Naive thymus-derived CD4-positive, alpha-beta T cell (primary cell): Measurements from ENCODE around the gene ATP11B. TPM values are rescaled to one million over a fixed set of nuclear protein-coding genes. Genes with fewer than 3 reads are reported as not detected.
A peak's percentile ranks its signal among the peaks of the same experiment; 100 is the strongest.

Source experiments
- ATAC-seq: fragments of 150-1000 bp; cut with Tn5 transposase; 2 replicates; pipeline ENCODE4 v1.10.0; 2021; ENCODE audit warnings: mild to moderate bottlenecking, moderate library complexity
- CTCF ChIA-PET: fragments of 350-600 bp; sonication (Branson Sonifier 250); formaldehyde crosslinking; loops from one replicate; lab custom pipeline; 2021; ENCODE audit warnings: antibody characterized with exemption; lab: Charles Lee
- POLR2A ChIA-PET: fragments of 350-600 bp; sonication (Branson Sonifier 250); formaldehyde crosslinking; loops from one replicate; lab custom pipeline; 2021; ENCODE audit warnings: antibody characterized with exemption, inconsistent platforms; lab: Charles Lee
- DNase-seq, 9 donors: peaks; one replicate each; pipeline versions ENCODE4 v3.0.0 to v3.0.0-alpha.2; 2020 to 2022; ENCODE audit warnings: mixed read lengths in 1 of 9
- H3K27ac ChIP-seq: one replicate; pipeline ENCODE4 v1.7.0; 2013; ENCODE audit warnings: mild to moderate bottlenecking, low read depth, low read length, moderate library complexity
- H3K27me3 ChIP-seq, 2 donors: one replicate each; pipeline ENCODE4 v1.7.0; 2013; ENCODE audit warnings: low read length in 2 of 2, mild to moderate bottlenecking in 2 of 2, moderate library complexity in 2 of 2; ENCODE audit not compliant: control insufficient read depth in 2 of 2, insufficient read depth in 2 of 2
- H3K36me3 ChIP-seq, 3 experiments: 1 replicate in 2 of 3; 2 replicates in 1 of 3; pipeline ENCODE4 v1.7.0; 2013; ENCODE audit warnings: low read length in 3 of 3, mild to moderate bottlenecking in 3 of 3, moderate library complexity in 1 of 3; ENCODE audit not compliant: insufficient read depth in 3 of 3, control insufficient read depth in 2 of 3
- H3K4me1 ChIP-seq, 2 donors: one replicate each; pipeline ENCODE4 v1.7.0; 2013; ENCODE audit warnings: low read length in 2 of 2, mild to moderate bottlenecking in 2 of 2, moderate library complexity in 1 of 2; ENCODE audit not compliant: control insufficient read depth in 2 of 2, insufficient read depth in 2 of 2
- H3K4me3 ChIP-seq: 2 replicates; pipeline ENCODE4 v1.7.0; 2013; ENCODE audit warnings: mild to moderate bottlenecking, low read length
- H3K9me3 ChIP-seq, 3 experiments: 1 replicate in 2 of 3; 2 replicates in 1 of 3; pipeline ENCODE4 v1.7.0; 2013; ENCODE audit warnings: low read length in 3 of 3; ENCODE audit not compliant: control insufficient read depth in 2 of 3
- H3K27ac Mint-ChIP-seq, 9 donors: one replicate each; pipeline ENCODE4 v1.8.0; 2020 to 2022; ENCODE audit warnings: mixed read lengths in 9 of 9, mild to moderate bottlenecking in 8 of 9, moderate library complexity in 5 of 9, inconsistent platforms in 2 of 9
- H3K27me3 Mint-ChIP-seq, 5 donors: one replicate each; pipeline ENCODE4 v1.8.0; 2021 to 2022; ENCODE audit warnings: mixed read lengths in 5 of 5, mild to moderate bottlenecking in 1 of 5
- H3K36me3 Mint-ChIP-seq, 5 donors: one replicate each; pipeline ENCODE4 v1.8.0; 2020 to 2022; ENCODE audit warnings: mixed read lengths in 5 of 5, mild to moderate bottlenecking in 3 of 5, inconsistent platforms in 1 of 5
- H3K4me1 Mint-ChIP-seq, 7 donors: one replicate each; pipeline ENCODE4 v1.8.0; 2020 to 2022; ENCODE audit warnings: mixed read lengths in 7 of 7, mild to moderate bottlenecking in 3 of 7, inconsistent platforms in 1 of 7
- H3K4me3 Mint-ChIP-seq, 10 donors: one replicate each; pipeline ENCODE4 v1.8.0; 2020 to 2022; ENCODE audit warnings: mild to moderate bottlenecking in 10 of 10, mixed read lengths in 10 of 10, moderate library complexity in 6 of 10, inconsistent platforms in 2 of 10
- H3K9me3 Mint-ChIP-seq, 11 donors: one replicate each; pipeline ENCODE4 v1.8.0; 2020 to 2022; ENCODE audit warnings: mixed read lengths in 11 of 11, mild to moderate bottlenecking in 4 of 11, inconsistent platforms in 1 of 11, moderate library complexity in 1 of 11
- intact Hi-C, 2 donors: fragments of 100-400 bp; cut with micrococcal nuclease; formaldehyde crosslinking; loops; one replicate each; pipeline ENCODE4 v1.15.1; 2023
- polyA plus RNA-seq, 2 donors: library from polyadenylated mRNA; unstranded; fragments of 300-500 nt; fragmentation: Illumina TruSeq; gene quantifications; one replicate each; pipeline ENCODE4 v1.2.3, GENCODE V29; 2021
- total RNA-seq, 6 experiments: library from RNA in 5 of 6; stranded (reverse) in 5 of 6; gene quantifications; 1 replicate in 5 of 6; 2 replicates in 1 of 6; pipeline ENCODE4 v1.2.3 and lab custom pipeline; 2021 to 2026

Gene ATP11B
- total and polyA plus RNA-seq, 7 experiments from 2014 or later, result 28.4 to 136 (median 113) TPM

GRCh38 chr3:182793663-182794454 is 555 bp downstream of the ATP11B start:
- H3K27ac Mint-ChIP-seq, result peak overlapping the region; percentile 82 to 98 (median 96)
- ChIA-PET POLR2A (interaction anchor here (0.6 to 2.4 kb wide), 8 partner anchors 11 to 842 kb away, joined by 3 to 22 read pairs (median 6); partner anchors contain the start of gene KLHL24), CTCF (interaction anchor here (1.4 to 1.6 kb wide), 2 partner anchors 43 to 80 kb away, joined by 4 to 5 read pairs; no protein-coding TSS in a partner anchor)
- H3K9me3 Mint-ChIP-seq, result peaks cover 0 to 3% (median 0%) of the 10 kb centered on the region in 11 donors
- Histone ChIP-seq H3K27me3 (no peaks in the 10 kb centered on the region), H3K4me3 (peak overlapping the region; percentile 67), H3K27ac (peak overlapping the region; percentile 97), H3K9me3 (no peaks in the 10 kb centered on the region), H3K4me1 (peaks cover 21 to 26% of the 10 kb centered on the region in 2 donors), H3K36me3 (peaks cover 0 to 4% (median 0%) of the 10 kb centered on the region in 3 experiments)
- intact Hi-C loops, result loop anchor here (1.0 to 10.0 kb wide), 16 partner anchors 15 to 1881 kb away; partner anchors contain the start of genes DCUN1D1 (in 2 of the 2), DNAJC19 (in 2 of the 2), FXR1 (in 2 of the 2) and ABCC5 (in 1 of the 2)
- H3K4me1 Mint-ChIP-seq, result peaks cover 23 to 47% (median 35%) of the 10 kb centered on the region in 7 donors
- ATAC-seq (peak; percentile 27), DNase-seq (peak; percentile 29 to 76 (median 59))
- no peaks in the 10 kb centered on the region for H3K27me3 Mint-ChIP-seq
- H3K4me3 Mint-ChIP-seq, result peak overlapping the region; percentile 93 to 99 (median 97)
- H3K36me3 Mint-ChIP-seq, result peaks cover 0 to 21% (median 0%) of the 10 kb centered on the region in 5 donors

GRCh38 chr3:182794455-182795388 is 1.4 kb downstream of the ATP11B start:
- Histone ChIP-seq H3K4me1 (peaks cover 21 to 29% of the 10 kb centered on the region in 2 donors), H3K27ac (peak overlapping the region; percentile 97), H3K27me3 (no peaks in the 10 kb centered on the region), H3K36me3 (peaks cover 0 to 4% (median 0%) of the 10 kb centered on the region in 3 experiments), H3K4me3 (peak overlapping the region; percentile 67), H3K9me3 (no peaks in the 10 kb centered on the region)
- peak in 1 of 9 donors; percentile 13 for DNase-seq
- Mint-ChIP-seq H3K27me3 (no peaks in the 10 kb centered on the region), H3K4me1 (peaks cover 23 to 53% (median 39%) of the 10 kb centered on the region in 7 donors), H3K36me3 (peaks cover 0 to 21% (median 0%) of the 10 kb centered on the region in 5 donors), H3K9me3 (peaks cover 0 to 3% (median 0%) of the 10 kb centered on the region in 11 donors), H3K27ac (peak overlapping the region; percentile 82 to 98 (median 96)), H3K4me3 (peak overlapping the region; percentile 93 to 98 (median 96))
- CTCF ChIA-PET, result interaction anchor here (0.9 to 1.6 kb wide), 2 partner anchors 43 to 82 kb away, joined by 3 to 5 read pairs; no protein-coding TSS in a partner anchor
- no peak for ATAC-seq
- POLR2A ChIA-PET, result interaction anchor here (0.6 to 2.4 kb wide), 7 partner anchors 14 to 1384 kb away, joined by 3 to 22 read pairs (median 5); partner anchors contain the start of gene KLHL24
- intact Hi-C loops, result loop anchor here (1.0 to 10.0 kb wide), 18 partner anchors 9 to 1882 kb away; partner anchors contain the start of genes DCUN1D1 (in 2 of the 2), DNAJC19 (in 2 of the 2), FXR1 (in 2 of the 2) and MCCC1 (in 2 of the 2)

GRCh38 chr3:182795389-182795782 is 2.1 kb downstream of the ATP11B start:
- intact Hi-C loops, result loop anchor here (1.0 to 10.0 kb wide), 15 partner anchors 8 to 1883 kb away; partner anchors contain the start of genes DCUN1D1 (in 2 of the 2), DNAJC19 (in 2 of the 2), FXR1 (in 2 of the 2) and ABCC5 (in 1 of the 2)
- ATAC-seq, result peak; percentile 52

GRCh38 chr3:182796310-182796709 is 3.0 kb downstream of the ATP11B start:
- Mint-ChIP-seq H3K9me3 (peaks cover 0 to 3% (median 0%) of the 10 kb centered on the region in 11 donors), H3K36me3 (peaks cover 0 to 21% (median 0%) of the 10 kb centered on the region in 5 donors), H3K4me1 (peaks cover 23 to 57% (median 43%) of the 10 kb centered on the region in 7 donors), H3K27ac (peak overlapping the region; percentile 35 to 97 (median 74)), H3K27me3 (no peaks in the 10 kb centered on the region), H3K4me3 (peak overlapping the region in 9 of 10 donors; percentile 29 to 97 (median 56))
- no peaks in the 10 kb centered on the region for H3K27me3 ChIP-seq
- ChIA-PET CTCF (interaction anchor here (1.2 kb wide), 1 partner anchor 82 kb away, joined by 3 read pairs; no protein-coding TSS in a partner anchor), POLR2A (no interaction called here)
- H3K27ac ChIP-seq, result peak overlapping the region; percentile 97
- H3K9me3 ChIP-seq, result no peaks in the 10 kb centered on the region
- no peak overlapping the region for H3K4me3 ChIP-seq
- intact Hi-C loops, result loop anchor here (5.0 to 10.0 kb wide), 4 partner anchors 628 to 1812 kb away; partner anchors contain the start of genes ABCC5 (in 1 of the 2), DNAJC19 (in 1 of the 2), MCF2L2 (in 1 of the 2) and YEATS2 (in 1 of the 2)
- H3K36me3 ChIP-seq, result peaks cover 0 to 4% (median 0%) of the 10 kb centered on the region in 3 experiments
- H3K4me1 ChIP-seq, result peaks cover 21 to 29% of the 10 kb centered on the region in 2 donors
- DNase-seq, result no peak
- no peak for ATAC-seq

More at GRCh38 chr3:182795389-182795782, 2.1 kb downstream of the ATP11B start:
- H3K36me3 Mint-ChIP-seq, result peaks cover 0 to 21% (median 0%) of the 10 kb centered on the region in 5 donors
- peaks cover 21 to 29% of the 10 kb centered on the region in 2 donors for H3K4me1 ChIP-seq
- H3K4me3 Mint-ChIP-seq, result peak overlapping the region; percentile 93 to 98 (median 96)
- H3K36me3 ChIP-seq, result peaks cover 0 to 4% (median 0%) of the 10 kb centered on the region in 3 experiments
- H3K27me3 ChIP-seq, result no peaks in the 10 kb centered on the region
- H3K4me3 ChIP-seq, result peak overlapping the region; percentile 67
- H3K9me3 ChIP-seq, result no peaks in the 10 kb centered on the region
- H3K27ac ChIP-seq, result peak overlapping the region; percentile 97
- H3K9me3 Mint-ChIP-seq, result peaks cover 0 to 3% (median 0%) of the 10 kb centered on the region in 11 donors
- H3K4me1 Mint-ChIP-seq, result peaks cover 23 to 53% (median 39%) of the 10 kb centered on the region in 7 donors
- peak in 7 of 9 donors; percentile 64 to 82 (median 73) for DNase-seq
- peak overlapping the region; percentile 82 to 98 (median 96) for H3K27ac Mint-ChIP-seq
- CTCF ChIA-PET, result interaction anchor here (0.6 to 1.6 kb wide), 5 partner anchors 8 to 82 kb away, joined by 3 to 5 read pairs (median 3); no protein-coding TSS in a partner anchor
- no peaks in the 10 kb centered on the region for H3K27me3 Mint-ChIP-seq
- POLR2A ChIA-PET, result interaction anchor here (0.6 to 2.4 kb wide), 6 partner anchors 13 to 1383 kb away, joined by 3 to 22 read pairs (median 6); no protein-coding TSS in a partner anchor

- ATAC-seq, result no peak
- intact Hi-C loops, result loop anchor here (1.0 to 10.0 kb wide), 5 partner anchors 8 to 1813 kb away; partner anchors contain the start of genes ABCC5 (in 1 of the 2), DNAJC19 (in 1 of the 2), MCF2L2 (in 1 of the 2) and YEATS2 (in 1 of the 2)
- H3K27me3 ChIP-seq, result no peaks in the 10 kb centered on the region
- peaks cover 21 to 34% of the 10 kb centered on the region in 2 donors for H3K4me1 ChIP-seq
- peaks cover 0 to 3% (median 0%) of the 10 kb centered on the region in 11 donors for H3K9me3 Mint-ChIP-seq
- H3K4me3 Mint-ChIP-seq, result peak overlapping the region in 9 of 10 donors; percentile 42 to 97 (median 60)
- ChIA-PET POLR2A (no interaction called here), CTCF (no interaction called here)
- H3K27ac ChIP-seq, result no peak overlapping the region
- H3K36me3 Mint-ChIP-seq, result peaks cover 0 to 21% (median 0%) of the 10 kb centered on the region in 5 donors
- H3K36me3 ChIP-seq, result peaks cover 0 to 4% (median 0%) of the 10 kb centered on the region in 3 experiments
- H3K4me1 Mint-ChIP-seq, result peaks cover 35 to 68% (median 59%) of the 10 kb centered on the region in 7 donors
- no peak for DNase-seq
- no peak overlapping the region for H3K4me3 ChIP-seq
- H3K27me3 Mint-ChIP-seq, result no peaks in the 10 kb centered on the region
- no peaks in the 10 kb centered on the region for H3K9me3 ChIP-seq
- H3K27ac Mint-ChIP-seq, result peak overlapping the region in 7 of 9 donors; percentile 8 to 91 (median 48)
These were observed 4.6 kb downstream of the ATP11B start for GRCh38 chr3:182797876-182798275.
